ENCODE measurements around the gene HASPIN. TPM values are rescaled to one million over a fixed set of nuclear protein-coding genes. Genes with fewer than 3 reads are reported as not detected.
"Not testable (repeated sequence)": the region's sequence is repeated elsewhere in the genome, so short reads cannot be mapped to it uniquely, and the experiment has no call there.

HASPIN gene
- total RNA-seq, 1 donor from 2014 or later, result 0.82 TPM

GRCh38 chr17:3695723-3696411, 27.8 kb upstream of the HASPIN start, which contains the start of gene P2RX5:
P2RX5 (minus strand) TSS chr17:3696155; CDS start chr17:3696005, 150 bp downstream.
- DNase-seq (ENCODE audit: low spot score in 2 of 2) (no peak), FAIRE-seq (no peak)

- FAIRE-seq (no peak), DNase-seq (ENCODE audit: low spot score in 2 of 2) (no peak)
Measured at GRCh38 chr17:3697103-3697476, 26.6 kb upstream of the HASPIN start.

GRCh38 chr17:3698139-3698538, 25.6 kb upstream of the HASPIN start:
- FAIRE-seq (no peak), DNase-seq (ENCODE audit: low spot score in 2 of 2) (no peak)

- DNase-seq (ENCODE audit: low spot score in 2 of 2) (no peak), FAIRE-seq (no peak)
Measured at GRCh38 chr17:3699951-3700350, 23.8 kb upstream of the HASPIN start.

GRCh38 chr17:3702041-3702539, 21.6 kb upstream of the HASPIN start:
- not testable (repeated sequence) for FAIRE-seq; DNase-seq (ENCODE audit: low spot score in 2 of 2)

GRCh38 chr17:3704931-3705717, 18.6 kb upstream of the HASPIN start:
- FAIRE-seq (no peak), DNase-seq (ENCODE audit: low spot score in 2 of 2) (no peak)

GRCh38 chr17:3705718-3705984, 18.1 kb upstream of the HASPIN start:
- not testable (repeated sequence) for DNase-seq (ENCODE audit: low spot score in 2 of 2)

GRCh38 chr17:3708366-3708765, 15.3 kb upstream of the HASPIN start:
- DNase-seq (ENCODE audit: low spot score in 2 of 2) (no peak), FAIRE-seq (no peak)

More at GRCh38 chr17:3705718-3705984, 18.1 kb upstream of the HASPIN start:
- FAIRE-seq, result not testable (repeated sequence)

- DNase-seq (ENCODE audit: low spot score in 2 of 2) (no peak), FAIRE-seq (no peak)
Measured at GRCh38 chr17:3710951-3711383, 12.7 kb upstream of the HASPIN start.

- no peak for DNase-seq (ENCODE audit: low spot score in 2 of 2)
- no peak for FAIRE-seq
Measured at GRCh38 chr17:3712811-3713463, 10.8 kb upstream of the HASPIN start.

- no peak for DNase-seq (ENCODE audit: low spot score in 2 of 2)
- no peak for FAIRE-seq
Measured at GRCh38 chr17:3715296-3715695, 8.4 kb upstream of the HASPIN start.

- no peak for FAIRE-seq
- no peak for DNase-seq (ENCODE audit: low spot score in 2 of 2)
Measured at GRCh38 chr17:3718201-3718600, 5.5 kb upstream of the HASPIN start.

- FAIRE-seq, result no peak
Measured at GRCh38 chr17:3719265-3719664, 4.4 kb upstream of the HASPIN start.

GRCh38 chr17:3722716-3723115, 987 bp upstream of the HASPIN start:
- FAIRE-seq (no peak), DNase-seq (ENCODE audit: low spot score in 2 of 2) (no peak)

More at GRCh38 chr17:3719265-3719664, 4.4 kb upstream of the HASPIN start:
- no peak for DNase-seq (ENCODE audit: low spot score in 2 of 2)

- DNase-seq (ENCODE audit: low spot score in 2 of 2) (peak in 1 of 2 donors; percentile 24), FAIRE-seq (no peak)
Measured at GRCh38 chr17:3723188-3723555, 531 bp upstream of the HASPIN start.

- no peak for FAIRE-seq
Measured at GRCh38 chr17:3724378-3725077, 825 bp downstream of the HASPIN start.

GRCh38 chr17:3727041-3727440, 3.3 kb downstream of the HASPIN start:
- FAIRE-seq (no peak), DNase-seq (ENCODE audit: low spot score in 2 of 2) (no peak)

More at GRCh38 chr17:3724378-3725077, 825 bp downstream of the HASPIN start:
- no peak for DNase-seq (ENCODE audit: low spot score in 2 of 2)

GRCh38 chr17:3728099-3728498, 4.4 kb downstream of the HASPIN start:
- FAIRE-seq; DNase-seq (ENCODE audit: low spot score in 2 of 2): not testable (repeated sequence)

GRCh38 chr17:3729881-3730280, 6.2 kb downstream of the HASPIN start:
- DNase-seq (ENCODE audit: low spot score in 2 of 2) (no peak), FAIRE-seq (no peak)

GRCh38 chr17:3730881-3731429, 7.3 kb downstream of the HASPIN start:
- FAIRE-seq (no peak), DNase-seq (ENCODE audit: low spot score in 2 of 2) (no peak)
